Activated CD4-positive, alpha-beta T cell treated with anti-CD3 and anti-CD28 coated beads, Interleukin-10, Interleukin-2, amounts not matched to agents 100 ng/mL and 50 ng/mL, durations not matched to agents 16 hours and 8 hours (primary cell): ENCODE measurements around the gene HS3ST6.
A peak's percentile ranks its signal among the peaks of the same experiment; 100 is the strongest.
"Not testable (repeated sequence)": the region's sequence is repeated elsewhere in the genome, so short reads cannot be mapped to it uniquely, and the experiment has no call there.

Experiments used
- DNase-seq: peaks from one replicate; pipeline ENCODE4 v3.0.0-alpha.2; 2020

The HS3ST6 gene

DNA sequence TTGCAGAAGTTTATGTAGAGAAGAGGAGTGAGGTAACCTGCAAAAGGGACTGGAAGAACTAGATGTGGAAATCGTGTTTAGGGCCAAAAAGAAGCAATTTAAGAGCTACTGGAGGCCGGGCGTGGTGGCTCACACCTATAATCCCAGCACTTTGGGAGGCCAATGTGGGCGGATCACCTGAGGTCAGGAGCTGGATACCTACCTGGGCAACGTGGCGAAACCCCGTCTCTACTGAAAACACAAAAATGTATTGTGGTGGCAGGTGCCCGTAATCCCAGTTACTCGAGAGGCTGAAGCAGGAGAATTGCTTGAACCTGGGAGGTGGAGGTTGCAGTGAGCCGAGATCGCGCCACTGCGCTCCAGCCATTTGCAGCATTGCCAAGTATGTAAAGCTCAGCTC lies 42.1 kb downstream of the HS3ST6 start:
- DNase-seq, result not testable (repeated sequence)

DNA sequence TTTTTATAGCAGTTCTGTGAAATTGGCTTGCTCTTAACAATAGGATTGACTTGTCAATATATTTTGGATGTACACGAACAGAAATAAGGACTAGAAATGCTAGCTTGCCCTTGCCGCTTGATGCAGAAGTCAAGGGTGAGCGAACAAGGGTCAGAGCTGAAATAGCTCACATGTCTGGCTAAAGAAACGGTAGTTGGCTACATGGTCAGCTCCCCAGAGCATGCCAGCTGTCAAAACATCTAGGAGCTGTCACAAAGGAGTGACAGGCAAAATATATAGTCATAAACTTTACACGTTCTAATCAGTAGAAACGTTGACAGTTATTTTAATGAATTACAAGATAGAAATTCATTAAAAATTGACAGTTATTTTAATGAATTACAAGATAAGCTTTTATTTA lies 43.4 kb downstream of the HS3ST6 start:
- no peak for DNase-seq

DNA sequence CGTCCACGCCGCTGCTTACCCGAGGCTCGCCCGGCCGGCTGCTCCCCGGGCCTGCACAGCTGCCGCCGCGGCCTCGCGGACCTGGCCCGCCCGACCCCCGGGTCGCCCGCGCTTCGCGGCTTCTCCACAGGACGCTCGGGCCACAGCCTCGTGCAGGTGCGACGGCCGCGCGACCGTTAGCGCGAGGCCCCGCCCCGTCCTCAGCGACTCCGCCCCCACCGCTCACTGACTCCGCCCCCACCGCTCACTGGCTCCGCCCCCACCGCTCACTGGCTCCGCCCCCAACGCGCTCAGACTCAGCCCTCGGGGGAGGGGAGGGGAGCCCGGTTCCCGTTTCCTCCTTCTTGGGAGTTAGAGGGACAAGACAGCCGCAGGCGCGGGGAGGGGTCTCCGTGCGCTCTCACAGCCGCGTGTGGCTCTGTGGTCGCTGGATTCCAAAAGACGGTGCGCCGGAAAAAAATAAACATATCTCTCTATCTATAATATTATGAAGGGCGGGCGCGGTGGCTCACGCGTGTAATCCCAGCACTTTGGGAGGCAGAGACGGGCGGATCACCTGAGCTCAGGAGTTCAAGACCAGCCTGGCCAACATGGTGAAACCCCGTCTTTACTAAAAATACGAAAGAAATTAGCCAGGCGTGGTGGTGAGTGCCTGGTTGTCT lies 46.1 kb downstream of the HS3ST6 start, which contains the start of gene MEIOB:
Gene MEIOB, minus strand, starts transcription at position 191 of the 662 bp plus-strand sequence. CDS start 3,989 bp downstream, outside the sequence.
- peak; percentile 17 for DNase-seq

DNA sequence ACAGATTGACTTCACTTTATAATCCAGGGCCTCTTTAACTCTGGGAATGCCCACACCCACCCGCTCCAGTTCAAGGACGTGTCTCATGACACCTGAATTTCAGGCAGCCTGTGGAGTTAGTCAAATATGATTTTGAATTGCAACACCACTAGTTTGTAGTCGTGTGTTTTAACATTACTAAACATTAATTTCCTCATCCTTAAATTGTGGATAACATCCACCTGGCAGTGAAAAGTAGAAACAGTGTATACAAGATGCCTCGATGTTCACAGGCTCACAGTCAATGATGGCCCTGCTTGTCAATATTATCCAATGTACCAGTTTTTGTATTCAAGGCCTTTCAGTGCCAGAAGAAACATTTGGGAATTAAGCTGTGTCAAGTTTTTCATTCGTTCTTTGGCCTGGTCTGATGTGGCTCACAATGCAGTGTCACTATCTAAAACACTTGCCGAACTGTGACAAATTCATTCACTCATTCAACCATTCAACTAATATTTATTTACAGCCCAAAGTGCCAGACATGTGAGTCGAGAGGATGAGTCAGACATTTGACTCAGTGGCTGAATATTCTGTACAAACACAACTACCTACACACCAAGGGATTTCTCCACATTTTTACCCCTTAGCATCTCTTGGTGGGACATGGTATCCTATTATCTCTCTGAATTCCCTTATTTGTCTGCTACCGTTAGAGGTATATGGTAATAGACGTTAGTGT lies 47.7 kb downstream of the HS3ST6 start:
- no peak for DNase-seq

DNA sequence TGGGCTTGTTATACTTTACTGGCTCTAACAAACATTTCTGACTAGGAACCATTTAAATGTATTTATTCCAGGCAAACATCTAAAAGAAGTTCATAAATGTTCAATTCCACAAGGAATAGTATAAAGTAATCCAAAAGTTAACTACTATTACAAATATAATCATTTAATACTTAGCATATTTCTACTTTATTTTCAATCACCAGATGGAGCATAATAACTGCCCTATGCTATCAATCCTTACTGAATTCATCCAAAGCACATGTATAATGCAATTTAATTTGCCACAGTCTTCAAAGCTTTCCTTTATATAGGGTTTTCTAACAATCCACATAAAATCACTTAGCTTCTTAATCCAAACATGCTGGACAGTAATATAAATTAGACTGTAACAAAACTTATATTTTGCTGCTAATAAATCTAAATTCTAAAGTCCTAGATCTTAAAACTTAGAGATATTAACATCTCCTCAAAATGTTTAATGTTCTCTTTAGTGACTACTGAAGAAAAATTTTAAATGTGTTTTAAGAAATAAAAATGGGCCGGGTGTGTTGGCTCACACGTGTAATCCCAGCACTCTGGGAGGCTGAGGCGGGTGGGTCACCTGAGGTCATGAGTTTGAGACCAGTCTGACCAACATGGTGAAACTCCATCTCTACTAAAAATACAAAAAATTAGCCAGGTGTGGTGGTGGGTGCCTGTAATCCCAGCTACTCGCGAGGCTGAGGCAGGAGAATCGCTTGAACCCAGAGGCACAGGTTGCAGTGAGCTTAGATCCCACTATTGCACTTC lies 52.1 kb downstream of the HS3ST6 start:
- DNase-seq, result no peak

DNA sequence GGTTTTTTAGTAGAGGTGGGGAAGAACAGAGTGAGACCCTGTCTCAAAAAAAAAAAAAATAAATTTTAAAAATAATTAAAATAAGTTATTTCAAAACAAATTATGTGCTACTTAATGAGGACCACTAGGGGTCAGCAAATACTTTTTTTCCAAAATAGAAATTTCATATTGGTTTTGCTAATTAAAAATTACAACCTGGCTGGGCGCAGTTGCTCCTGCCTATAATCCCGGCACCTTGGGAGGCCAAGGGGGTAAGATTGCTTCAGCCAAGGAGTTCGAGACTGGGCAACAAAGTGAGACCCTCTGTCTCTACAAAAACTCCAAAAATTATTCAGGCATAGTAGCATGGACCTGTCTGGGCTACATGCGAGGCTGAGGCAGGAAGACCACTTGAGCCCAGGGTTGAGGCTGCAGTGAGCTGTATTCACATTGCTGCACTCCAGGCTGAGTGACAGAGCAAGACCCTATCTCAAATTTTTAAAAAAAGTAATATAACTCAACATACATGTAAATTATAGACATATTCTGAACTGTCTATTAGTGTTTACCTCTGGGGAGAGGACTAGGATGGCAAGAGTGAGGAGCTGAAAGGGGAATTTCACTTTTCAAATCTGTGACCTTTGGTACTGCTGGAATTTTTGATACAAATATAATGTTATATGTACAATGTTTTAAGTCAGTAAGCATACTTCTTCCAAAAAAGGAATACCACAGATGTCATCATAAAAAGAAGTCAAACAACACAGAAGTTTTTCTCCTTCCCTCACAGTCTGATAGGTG lies 54.3 kb downstream of the HS3ST6 start:
- DNase-seq, result peak; percentile 14

DNA sequence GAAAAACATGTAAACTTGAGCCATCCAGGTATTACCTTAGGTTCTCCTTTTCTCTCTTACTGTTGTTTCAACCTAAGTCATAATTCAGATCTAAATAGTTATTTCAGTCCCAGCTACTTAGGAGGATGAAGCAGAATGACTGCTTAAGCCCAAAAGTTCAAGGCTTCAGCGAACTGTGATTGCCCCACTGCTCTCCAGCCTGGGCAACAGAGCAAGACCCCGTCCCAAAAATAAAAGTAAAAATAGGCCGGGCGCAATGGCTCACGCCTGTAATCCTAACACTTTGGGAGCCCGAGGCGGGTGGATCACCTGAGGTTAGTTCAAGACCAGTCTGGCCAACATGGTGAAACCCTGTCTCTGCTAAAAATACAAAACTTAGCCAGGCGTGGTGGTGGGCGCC lies 55.8 kb downstream of the HS3ST6 start:
- DNase-seq, result no peak

DNA sequence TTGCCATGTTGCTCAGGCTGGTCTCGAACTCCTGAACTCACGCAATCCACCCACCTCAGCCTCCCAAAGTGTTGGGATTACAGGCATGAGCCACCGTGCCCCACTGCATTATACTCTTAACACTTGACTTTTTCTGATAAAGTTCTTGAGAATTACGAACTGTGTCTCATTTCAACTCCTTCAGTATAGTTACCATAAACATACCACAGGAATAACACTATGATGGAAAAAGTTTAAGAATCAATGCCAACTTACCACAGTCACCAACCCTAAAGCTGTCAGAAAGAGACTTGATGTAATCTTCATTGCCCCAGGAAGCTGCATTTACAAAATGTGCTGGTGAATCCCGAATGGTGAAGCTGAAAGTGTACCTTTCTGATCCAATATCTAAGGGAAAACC lies 56.5 kb downstream of the HS3ST6 start:
- DNase-seq, result no peak
